Fibroblast of skin of scalp (primary cell): Measurements from ENCODE around the gene TTC3.
A peak's percentile ranks its signal among the peaks of the same experiment; 100 is the strongest.
"Not testable (repeated sequence)": the region's sequence is repeated elsewhere in the genome, so short reads cannot be mapped to it uniquely, and the experiment has no call there.

Experiments used
- DNase-seq: peaks from one replicate; pipeline ENCODE4 v3.0.0-alpha.2; 2013

Gene TTC3

DNA sequence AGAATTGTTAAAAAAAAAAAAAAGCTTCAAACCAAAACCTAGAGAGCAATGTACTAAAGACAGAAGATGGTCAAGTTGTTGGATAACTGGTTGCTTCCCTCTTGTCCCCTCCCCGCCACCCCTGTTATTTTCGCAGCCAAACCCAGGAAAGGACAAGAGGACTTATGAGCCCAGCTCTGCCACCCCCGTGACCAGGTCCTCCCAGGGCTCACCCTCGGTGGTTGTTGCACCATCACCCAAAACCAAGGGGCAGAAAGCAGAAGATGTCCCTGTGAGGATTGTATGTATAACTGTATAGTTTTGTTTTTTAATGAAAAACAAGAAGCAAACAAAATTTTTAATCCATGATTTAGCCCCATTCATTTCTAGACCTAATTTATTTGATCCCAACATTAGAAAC, 124.7 kb downstream of the TTC3 start:
- DNase-seq, result no peak

DNA sequence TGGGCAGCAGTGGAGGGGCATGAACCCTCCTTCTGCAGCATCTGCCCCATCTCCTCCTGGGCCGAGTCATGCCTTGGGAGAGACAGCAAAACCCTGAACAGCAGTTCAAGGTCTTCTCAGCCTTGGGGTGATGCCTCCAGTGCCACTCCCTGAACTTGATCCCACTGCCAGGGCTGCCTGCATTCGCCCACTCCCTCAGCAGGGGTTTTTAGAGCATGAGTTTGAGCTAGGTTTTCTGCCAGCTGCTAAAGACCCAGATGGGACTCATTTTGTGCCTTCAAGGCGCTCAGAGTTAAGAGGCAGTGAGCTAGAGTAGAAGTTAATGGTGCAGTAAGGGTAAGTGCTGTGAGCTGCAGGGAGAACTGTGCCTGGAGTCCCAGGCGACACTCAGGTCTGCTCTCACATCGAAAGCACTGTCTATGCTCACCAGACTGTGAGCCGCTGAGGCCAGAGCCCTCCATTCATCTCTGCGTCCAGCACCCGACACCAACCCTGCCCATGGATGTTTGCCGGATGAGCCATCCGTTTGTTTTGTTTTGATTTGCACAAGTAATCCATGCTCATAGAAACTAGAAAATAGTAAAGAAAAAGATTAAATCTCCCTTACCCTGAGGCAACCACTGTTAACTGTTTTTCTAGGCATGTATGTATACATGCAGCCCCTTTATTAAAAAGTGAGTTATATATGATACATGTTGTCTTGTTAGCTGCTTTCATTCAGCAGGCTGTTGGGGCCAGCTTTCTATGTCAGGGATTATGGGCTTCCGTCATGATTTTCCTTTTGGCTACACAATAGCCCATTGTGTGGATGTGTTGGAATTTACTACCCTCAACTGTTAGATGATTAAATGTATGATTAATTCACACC, 126.2 kb downstream of the TTC3 start:
- peak; percentile 46 for DNase-seq

DNA sequence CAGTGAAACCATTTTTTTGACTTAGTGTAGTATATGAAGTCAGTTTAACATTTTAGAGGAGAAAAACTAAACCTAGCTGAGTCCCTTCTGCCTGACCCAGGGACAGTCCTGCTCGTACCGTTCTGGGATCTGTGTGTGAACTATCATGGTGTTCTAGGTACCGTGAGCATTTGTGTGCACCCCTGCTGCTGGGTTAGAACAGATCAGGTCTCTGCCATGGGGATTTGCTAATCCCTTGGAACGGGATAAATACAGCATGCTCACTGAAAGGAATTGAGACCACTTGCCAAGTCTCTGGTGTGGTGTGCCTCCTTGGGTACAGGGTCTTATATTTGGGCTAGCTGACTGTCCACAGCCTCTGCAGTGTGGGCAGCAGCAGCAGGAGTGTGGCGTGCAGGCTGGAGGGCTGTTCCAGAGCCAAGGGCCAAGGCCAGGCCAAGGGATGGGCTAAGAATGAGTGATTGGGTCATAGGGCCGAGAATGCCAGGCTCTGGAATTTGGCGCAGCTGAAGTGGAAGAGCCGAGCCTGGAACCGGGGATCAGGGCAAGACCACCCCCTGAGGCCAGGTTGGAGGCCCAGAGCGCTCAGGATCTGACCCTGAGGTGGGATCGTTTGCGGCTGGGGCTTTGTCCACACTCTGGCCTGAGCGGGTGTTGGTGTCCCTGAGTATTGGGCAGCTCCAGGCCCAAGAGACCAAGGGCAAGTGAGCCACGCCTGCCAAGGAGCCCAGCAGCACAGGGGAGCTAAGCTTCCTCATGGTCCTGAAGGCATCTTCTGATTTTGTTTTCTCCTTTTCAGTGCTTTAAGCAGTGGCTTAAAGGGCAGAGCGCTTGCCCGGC, 127.8 kb downstream of the TTC3 start:
- DNase-seq, result no peak

DNA sequence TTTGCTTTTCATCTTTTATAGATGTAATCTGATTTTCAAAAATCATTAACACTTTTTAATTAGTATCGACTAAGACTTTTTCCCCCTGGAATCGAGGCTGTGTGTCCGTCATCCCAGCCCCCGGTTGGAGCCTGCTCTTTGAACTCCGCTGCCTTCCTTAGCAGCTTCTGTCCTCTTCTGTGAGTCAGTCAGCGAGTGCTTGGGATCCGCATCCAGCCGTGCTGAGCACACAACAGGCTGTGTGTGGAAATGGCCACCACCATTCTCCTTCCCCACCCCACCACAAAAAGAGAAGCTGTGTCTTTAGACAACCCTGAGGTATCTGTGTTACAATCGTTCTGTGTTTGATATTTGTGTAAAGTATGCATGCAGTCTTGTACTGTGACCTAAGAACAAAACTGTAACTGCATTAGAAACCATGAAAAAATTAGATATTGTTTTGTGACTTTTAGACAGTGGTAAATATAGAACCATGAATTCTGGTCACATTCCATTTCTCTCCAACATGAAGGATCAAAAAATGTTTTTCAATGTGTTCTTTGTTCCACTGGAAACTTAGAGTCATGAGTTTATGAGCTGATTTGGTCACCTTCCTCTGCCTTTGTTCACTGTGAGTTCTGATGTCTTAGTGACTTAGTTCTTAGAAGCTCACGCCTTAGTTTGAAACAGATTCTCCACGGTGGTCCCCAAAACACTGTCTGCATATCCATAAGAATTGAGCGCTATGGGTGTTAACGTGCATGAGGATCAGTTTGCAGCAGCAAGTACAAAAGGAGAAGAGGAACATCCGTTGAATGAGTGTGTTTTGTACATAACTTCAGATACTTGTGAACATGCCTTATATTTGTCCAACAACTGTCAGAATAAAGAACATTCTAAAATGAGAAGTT, 129.4 kb downstream of the TTC3 start:
- DNase-seq, result no peak

DNA sequence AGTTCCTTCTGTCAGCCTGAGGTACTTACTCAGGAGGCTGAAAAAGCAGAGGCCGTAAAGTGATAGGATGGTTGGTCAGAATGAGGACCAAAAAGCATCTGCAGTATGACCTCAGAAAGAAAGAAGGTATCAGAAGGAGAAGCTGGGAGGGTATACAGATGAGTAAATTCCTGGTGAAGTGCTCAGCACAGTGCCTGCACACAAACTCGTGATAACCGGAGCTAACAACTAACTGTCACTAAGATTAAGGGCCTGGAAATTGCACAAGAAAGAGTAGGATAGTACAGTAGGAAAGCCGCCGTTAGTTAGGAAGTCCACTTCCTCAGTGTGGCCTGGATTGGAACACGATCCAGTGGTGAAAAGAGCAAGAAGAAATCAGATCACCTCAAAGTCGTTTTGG, 131.5 kb downstream of the TTC3 start:
- DNase-seq, result no peak

DNA sequence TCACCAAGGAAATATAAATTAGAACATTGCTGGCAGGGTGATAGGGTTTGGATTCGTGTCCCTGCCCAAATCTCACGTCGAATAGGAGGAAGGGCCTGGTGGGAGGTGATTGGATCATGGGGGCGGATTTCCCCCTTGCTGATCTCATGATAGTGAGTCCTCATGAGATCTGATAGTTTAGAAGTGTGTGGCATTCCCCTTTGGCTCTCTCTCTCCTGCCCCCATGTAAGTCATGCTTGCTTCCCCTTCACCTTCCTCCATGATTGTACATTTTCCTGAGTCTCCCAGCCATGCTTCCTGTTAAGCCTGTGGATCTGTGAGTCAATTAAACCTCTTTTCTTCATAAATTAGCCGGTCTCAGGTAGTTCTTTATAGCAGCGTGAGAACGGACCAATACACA, 133.4 kb downstream of the TTC3 start:
- DNase-seq, result no peak

DNA sequence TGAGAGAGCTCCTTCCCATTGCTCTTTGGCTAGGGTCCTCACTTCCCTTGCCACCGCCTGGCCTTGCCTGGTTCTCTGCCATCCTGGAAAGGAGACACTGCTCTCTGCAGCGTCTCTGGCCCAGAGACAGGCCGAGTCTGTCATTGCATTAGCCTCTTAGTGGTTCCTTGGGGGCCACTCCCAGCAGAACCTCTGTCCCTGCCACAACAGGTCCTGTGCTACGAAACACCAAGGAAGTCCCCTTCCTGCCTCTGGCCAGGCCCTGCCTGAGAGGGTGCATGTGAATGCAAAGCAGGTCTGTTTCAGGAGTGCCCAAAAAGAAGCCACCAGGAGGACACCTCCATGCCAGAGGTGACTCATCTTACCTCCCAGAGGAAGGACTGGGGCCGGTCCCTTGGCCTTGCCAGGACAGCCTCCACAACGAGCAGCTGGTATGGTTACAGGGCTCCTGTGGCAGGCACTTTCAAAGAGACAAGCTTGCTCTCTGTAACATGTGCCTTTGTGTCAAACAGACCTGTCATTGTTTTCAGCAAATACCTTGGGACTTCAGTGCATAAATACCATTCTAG, 134.5 kb downstream of the TTC3 start:
- peak; percentile 17 for DNase-seq

DNA sequence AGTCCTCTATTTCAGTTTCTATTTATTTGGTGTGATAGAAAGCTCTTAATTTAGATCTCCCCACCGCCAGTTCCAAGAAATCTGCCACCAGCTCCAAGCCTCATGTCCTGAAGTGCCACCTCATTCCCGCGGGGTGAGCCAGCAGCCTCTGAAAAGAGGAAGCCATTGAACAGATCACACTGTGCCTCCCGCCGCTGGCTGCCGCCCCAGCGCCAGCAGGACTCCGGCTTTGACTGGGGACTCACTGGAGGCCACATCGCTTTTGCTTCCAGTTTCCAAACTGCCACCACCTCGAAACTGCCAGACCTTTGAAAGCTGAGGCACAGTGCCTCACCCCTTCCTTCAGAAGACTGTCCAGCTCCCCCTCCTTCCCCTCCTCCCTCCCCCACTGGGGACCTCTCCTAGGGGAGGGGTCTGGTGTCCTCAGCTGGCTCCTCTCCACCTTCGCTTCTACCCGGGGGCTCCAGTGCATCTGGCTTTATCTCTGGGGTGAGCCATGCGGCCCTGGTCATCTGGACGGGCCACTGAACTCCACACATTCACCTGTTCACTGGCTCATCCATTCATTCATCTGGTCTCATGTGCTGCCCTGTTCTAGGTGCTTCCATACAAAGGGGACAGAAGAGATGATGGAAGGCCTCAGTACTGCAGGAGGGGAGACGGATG, 135.1 kb downstream of the TTC3 start:
- peak; percentile 18 for DNase-seq

DNA sequence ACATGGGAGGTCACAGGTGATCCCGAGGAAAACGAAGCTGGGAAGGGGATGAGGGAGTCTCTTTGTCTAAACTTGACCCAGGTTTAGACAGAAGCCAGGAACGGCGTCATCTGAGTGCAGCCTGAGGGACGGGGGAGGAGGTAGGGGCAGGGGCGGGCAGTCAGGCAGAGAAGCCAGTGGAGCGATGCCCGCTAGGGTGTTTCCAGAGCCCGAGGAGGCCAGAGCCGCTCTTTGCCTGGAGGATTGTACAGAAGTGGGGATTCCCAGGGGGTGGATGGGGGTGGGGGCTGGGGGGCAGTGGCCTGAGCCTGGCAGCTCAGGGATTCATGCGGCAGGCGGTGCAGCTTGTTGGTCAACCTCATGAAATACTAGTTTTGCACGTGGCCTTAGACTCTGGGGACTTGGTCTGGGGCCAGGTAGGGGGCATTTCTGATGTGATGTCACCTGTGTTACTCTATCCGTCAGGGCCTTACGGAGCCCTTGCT, 135.7 kb downstream of the TTC3 start:
- no peak for DNase-seq

DNA sequence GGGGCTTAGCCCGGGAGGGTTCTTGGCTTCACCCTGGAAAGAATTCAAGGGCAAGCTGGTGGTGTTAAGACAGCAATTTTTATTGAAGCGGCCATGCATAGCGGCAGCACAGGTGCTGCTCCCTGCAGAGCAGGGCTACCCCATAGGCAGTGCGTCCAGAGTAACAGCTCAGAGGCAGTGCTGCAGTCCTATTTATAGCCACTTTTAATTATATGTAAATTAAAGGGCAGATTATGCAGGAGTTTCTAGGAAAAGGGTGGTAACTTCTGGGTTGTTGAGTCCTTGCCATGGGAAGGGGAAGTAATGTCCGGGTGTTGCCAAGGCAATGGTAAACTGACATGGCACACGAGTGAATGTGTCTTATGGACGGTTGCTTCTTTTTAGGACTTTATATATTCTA, 137.1 kb downstream of the TTC3 start:
- no peak for DNase-seq

DNA sequence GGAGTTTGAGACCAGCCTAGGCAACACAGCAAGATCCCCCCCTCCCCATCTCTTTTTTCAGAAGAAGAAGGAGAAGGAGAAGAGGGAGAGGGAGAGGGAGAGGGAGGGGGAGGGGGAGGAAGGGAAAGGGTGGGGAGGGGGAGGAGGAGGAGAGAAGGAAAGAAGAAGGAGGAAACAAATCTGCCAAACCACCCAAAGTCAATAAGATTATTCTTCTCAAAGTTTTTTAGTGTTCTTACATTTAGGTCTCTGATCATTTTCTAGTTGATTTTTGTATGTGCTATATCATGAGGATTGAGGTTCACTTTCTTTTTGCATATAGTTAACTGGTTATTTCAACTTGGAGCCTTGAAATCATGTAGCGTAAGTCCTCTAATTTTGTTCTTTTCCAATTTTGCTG, 137.7 kb downstream of the TTC3 start:
- no peak for DNase-seq

DNA sequence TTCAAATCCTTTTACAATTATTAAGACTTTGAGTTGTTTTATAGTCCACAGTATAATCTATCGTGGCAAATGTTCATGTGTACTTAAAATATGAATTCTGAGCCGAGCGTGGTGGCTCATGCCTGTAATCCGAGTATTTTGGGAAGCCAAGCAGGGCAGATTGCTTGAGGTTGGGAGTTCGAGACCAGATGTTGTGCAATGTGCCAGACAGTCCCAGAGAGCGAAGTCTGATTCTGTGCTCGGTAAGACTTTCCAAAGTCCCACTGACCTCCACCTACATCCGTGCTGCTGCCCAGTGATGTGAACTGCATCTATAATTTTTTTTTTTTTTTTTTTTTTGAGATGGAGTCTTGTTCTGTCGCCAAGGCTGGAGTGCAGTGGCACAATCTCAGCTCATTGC, 141.9 kb downstream of the TTC3 start:
- DNase-seq, result no peak

DNA sequence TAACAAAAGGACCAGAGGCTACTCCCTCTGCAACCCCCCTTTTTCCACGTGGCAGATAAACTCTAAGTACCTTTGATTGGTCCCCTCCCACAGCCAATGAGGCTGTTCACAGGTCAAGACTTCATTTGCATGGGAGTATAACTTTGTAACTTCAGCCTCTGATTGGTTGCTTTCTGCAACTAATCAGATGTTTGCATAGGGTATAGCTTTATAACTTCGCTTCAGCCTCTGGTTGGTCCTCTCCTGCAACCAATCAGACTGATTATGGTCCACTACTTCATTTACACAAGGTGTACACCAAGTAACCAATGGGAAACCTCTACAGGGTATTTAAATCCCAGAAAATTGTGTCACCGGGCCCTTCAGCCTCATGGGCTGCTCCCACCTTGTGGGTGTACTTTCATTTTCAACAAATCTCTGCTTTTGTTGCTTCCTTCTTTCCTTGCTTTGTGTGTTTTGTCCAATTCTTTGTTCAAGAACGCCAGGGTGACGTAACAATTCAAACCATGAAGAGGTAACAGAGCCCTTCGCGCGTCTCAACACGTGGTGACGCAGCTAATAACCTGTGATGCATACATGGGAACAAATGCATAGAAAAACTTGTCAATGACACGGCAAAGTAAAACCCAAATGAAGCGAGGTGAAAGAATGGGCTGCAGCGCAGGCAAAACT, 146.8 kb downstream of the TTC3 start:
- no peak for DNase-seq

DNA sequence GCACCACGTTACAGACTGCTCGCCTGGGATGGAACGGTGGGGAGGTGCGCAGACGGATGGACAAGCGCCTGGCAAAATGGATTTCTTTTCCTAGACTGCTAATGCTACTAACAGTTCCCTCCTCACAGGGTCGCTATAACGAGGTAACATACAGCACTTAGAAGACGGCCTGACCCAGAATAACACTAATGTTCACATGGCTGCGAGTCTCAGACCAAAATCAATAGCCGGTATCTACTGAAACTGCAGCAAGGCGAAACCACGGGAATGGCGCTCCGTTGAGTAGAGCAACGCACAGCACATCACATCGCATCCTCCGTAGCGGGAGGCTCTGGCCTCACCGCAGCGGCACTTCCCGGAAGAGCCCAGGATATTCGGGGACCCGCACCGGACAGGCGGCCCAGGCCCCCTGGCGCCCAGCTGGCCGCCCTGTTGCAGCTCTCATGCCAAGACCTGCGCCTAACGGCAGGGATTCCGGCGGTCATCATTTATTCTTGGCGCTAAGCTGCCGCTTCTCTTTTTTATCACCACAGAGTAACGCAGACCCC, 147.5 kb downstream of the TTC3 start:
- peak; percentile 55 for DNase-seq

DNA sequence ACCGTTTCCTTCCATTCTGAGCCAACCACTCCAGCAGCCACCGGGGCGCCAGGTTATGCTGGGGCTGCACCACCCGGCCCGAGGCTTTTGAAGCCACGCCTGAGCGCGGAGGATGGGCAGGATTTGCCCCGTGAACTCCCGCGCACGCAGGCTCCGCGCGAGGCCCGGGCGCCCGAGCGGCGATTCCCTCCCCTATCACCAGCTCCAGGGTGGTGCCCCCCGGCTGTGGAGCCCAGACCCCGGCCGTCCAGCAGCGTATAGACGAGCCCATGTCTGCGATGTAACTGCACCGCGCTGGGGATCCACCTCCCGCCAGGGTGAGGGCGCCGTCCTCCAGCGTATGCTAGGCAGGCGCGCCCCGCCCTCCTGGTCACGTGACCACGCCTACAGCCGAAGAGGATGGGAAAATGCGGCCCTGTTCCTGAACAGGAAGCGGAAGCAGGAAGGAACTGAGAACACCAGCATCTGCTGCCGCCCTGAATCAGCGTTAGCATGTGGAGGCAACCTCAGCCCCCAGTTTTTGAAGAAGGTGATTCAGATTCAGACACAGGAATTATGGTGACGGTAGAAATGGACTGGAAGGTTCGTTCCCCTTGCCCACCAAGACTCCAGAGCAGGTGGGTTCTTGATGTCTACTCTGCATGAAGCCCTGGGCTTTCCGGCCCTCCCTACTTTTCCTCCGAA, 148.1 kb downstream of the TTC3 start:
- DNase-seq, result peak; percentile 90

DNA sequence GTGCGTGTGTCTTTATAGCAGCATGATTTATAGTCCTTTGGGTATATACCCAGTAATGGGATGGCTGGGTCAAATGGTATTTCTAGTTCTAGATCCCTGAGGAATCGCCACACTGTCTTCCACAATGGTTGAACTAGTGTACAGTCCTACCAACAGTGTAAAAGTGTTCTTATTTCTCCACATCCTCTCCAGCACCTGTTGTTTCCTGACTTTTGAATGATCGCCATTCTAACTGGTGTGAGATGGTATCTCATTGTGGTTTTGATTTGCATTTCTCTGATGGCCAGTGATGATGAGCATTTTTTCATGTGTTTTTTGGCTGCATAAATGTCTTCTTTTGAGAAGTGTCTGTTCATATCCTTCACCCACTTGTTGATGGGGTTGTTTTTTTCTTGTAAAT, 149.2 kb downstream of the TTC3 start:
- not testable (repeated sequence) for DNase-seq

DNA sequence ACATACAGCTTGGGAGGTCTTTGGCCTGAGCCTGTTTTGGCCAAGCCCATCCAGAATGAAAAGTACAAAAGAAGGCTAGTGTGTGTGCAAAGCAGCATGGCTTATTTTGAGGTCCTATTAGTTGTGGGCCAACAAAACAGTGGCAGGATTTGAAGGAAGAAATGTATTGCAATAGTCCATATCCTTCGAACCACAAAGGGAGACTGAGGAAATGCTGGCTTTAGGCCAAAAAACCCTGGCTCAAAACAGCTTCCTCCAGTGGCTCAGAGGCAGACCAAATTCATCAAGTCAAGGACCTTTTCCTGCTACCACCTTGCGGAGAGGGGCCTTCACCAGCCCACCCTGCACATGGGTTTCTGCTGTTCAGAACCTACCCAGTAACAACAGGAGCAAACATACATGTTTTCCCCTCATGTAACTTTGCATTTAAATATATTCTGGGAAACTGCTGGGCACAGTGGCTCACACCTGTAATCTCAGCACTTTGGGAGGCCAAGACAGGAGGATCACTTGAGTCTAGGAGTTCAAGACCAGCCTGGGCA, 150.8 kb downstream of the TTC3 start:
- no peak for DNase-seq

DNA sequence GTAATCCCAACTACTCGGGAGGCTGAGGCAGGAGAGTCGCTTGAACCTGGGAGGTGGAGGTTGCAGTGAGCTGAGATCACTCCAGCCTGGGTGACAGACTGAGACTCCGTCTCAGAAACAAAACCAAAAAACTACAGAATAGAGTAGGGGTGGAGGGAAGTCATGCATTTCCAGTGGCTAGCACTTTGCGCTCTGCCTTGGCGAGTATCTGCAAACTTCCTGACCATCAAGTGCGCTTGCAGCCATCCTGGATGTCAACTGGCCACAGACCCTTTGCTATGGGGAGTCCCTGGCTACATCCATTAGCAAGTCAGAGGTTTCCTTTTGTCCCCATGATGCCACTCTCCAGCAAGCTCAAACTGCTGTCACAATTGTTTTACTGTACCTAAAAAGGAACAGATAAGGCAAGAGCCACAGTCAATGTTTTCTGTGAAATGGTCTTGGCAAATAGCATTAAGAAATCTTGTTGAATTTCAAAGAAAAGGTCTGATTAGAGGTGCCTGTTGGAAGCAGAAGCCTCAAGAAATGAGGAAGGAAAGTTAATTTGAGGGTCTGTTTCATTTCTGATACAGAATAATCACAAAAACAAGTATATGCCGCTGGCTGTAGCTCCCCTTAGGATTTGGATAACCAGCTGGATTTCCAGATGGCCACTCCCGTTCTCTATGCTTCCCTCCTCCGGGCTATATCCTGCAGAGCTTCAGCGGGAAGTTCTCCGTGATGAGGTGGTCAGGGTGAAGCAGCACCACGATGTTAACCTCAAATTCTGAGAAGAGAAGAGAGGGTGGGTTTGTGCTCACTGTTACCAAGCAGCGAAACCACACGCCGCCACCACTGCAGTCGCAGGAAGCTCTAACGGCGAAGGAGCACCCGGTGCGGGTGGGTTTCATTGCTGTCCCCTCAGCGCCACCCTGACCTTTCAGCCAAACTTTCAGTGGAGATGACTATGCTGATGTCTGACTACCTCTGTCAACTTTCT, 152.1 kb downstream of the TTC3 start:
- DNase-seq, result no peak
